HG02852 (cell line): Measurements from ENCODE around the gene THSD4.

Experiments
- ATAC-seq: cut with Tn5 transposase; IDR thresholded peaks from one replicate; pipeline ENCODE4 v1.9.1; 2021; ENCODE audit warnings: mild to moderate bottlenecking, moderate library complexity; ENCODE audit not compliant: unreplicated experiment

THSD4 gene

DNA sequence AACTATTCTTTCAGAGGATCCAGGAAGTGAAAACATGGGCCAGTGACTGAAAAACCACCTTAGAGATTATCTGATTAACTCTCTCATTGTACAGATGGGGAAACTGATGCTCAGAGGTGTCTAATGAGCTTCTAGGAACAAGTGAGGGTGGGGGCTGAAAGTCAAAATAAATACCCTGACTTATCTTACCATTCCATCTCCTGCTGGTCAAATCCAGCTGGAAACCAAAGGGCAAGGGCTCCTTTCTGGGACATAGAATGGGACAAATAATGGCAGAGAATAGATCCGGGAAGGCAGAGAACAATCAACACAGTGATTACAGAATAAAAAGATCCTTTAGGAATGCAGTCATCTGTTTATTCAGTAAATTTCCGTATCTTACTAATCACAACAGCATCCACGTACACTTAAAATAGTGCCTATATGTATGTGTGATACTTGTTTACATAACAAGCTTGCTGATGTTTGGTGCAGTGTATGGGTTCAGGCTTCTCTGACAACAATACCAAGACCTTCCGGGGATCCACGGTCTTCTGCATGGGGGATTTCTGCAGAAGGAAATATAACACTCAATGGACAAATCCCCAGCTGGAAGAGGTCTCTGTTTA lies 173.2 kb downstream of the THSD4 start:
- ATAC-seq = no peak

DNA sequence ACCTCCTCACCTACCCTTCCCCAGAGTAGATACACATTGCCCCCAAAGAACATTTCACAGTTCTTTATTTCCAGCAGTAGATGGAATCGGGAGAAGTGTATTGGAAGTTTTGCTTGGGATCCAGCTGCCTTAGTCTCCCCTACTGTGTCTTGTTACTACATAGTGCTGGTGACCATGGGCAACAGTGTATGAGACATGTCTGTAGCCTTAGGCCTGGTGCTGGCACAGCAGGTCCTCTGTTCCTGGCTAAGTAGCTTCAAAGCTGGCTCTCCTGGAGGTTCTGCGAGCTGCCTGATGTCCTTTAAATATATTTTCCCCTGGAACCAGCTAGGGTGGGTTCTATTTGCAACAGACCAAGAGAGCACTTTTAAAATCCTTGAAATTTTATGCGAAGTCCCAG lies 174.7 kb downstream of the THSD4 start:
- no peak for ATAC-seq

DNA sequence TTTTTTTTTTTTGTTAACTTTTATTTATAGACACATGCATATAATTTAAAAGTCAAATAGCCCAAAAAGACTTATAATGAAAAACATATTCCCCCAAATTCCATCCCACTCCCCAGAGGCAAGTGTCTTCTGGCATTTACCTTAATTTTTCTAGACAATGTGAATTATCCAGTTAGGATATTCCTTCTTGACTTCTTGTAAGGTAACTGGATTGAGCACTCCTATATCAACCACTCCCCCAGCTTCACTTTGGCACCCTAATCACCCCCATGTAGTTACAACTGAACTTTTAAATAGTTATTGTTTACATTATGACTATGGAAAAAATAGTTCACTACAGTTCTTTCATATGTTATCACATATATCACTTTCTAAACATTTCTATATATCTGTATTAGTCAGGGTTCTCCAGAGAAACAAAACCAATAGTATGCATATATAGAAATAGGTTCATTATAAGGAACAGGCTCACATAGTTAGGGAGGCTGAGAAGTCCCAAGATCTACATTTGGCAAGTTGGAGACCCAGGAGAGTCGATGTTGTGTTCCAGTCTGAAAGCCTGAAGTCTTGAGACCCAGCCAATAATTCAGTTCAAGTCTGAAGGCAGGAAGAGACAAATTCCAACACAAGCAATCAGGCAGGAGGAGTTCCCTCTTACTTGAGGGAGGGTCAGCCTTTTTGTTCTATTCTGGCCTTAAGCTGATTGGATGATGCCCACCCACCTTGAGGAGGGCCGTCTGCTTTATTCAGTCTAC lies 175.8 kb downstream of the THSD4 start:
- ATAC-seq = no peak

GRCh38 chr15:71291723-71292122 lies 176.5 kb downstream of the THSD4 start:
- no peak for ATAC-seq

DNA sequence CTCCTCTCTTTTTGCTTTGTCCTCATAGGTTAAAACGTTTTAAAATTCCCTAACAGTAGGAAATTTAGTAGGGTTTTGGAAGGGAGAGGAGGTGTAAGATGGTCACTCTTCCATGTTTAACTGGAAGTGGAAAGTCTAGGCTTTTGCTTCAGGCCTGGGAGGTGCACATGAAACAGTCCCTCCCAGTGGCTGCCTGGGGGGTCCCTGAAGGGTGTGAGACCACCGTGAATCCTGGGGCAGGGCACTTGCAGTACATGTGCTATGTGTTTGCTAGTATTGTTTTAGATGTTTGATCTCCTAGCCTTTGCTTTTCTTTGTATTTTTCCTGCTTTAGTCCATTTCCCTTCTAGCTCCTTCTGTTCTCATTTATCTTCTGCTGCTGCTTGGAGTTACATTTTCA lies 178.5 kb downstream of the THSD4 start:
- ATAC-seq = no peak

GRCh38 chr15:71294251-71294910 lies 179.1 kb downstream of the THSD4 start:
- no peak for ATAC-seq

GRCh38 chr15:71294911-71295602 lies 179.8 kb downstream of the THSD4 start:
- no peak for ATAC-seq

- no peak for ATAC-seq
Observed at GRCh38 chr15:71295603-71296314, 180.5 kb downstream of the THSD4 start.

DNA sequence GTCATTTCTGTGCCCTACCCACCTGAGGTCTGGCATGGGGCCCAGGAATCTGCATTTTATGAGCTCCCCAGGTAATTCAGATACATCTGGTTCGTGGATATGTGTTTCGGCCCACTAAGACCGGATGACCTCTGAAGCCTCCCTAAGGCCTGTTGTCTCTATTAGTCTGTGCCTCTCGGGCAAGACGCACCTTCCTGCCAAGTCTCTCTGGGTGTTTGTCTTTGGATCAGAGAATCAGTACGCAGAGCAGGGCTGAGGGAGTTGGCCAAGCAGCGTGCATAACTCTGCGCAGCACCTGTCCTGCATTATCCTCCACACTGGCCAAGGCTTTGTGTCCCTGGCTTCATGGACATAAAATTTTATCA lies 181.0 kb downstream of the THSD4 start:
- no peak for ATAC-seq

DNA sequence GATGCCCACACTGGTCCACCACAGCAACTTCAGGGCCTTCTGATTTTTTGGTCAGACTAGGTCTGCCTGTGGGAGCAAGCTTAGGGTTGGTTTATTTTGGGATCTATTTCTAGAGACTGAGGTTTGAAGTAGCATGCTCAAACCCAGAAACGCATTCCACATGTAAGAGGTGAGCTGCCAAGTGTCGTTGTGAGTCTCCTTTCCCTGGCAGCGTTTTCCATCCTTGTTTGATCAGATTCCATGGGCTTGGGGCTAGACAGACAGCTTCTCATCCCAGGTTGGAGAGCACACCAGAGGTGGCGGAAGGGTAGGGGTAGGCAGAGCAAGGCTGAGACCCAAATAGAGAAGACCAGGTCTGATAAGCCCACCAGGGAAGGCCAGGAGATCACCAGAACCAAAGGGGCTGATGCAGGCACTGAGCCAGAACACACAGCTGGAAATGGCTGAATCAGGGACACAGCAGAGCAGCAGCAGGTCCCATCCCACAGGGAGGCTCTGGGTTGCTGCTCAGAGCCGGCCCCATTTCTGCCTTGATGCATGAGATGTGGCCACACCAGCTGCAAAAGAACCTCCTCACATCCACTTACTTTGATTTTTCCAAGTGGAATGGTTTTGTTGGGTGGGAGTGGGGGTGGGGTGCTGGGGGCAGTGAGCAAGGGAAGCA lies 186.8 kb downstream of the THSD4 start:
- no peak for ATAC-seq

DNA sequence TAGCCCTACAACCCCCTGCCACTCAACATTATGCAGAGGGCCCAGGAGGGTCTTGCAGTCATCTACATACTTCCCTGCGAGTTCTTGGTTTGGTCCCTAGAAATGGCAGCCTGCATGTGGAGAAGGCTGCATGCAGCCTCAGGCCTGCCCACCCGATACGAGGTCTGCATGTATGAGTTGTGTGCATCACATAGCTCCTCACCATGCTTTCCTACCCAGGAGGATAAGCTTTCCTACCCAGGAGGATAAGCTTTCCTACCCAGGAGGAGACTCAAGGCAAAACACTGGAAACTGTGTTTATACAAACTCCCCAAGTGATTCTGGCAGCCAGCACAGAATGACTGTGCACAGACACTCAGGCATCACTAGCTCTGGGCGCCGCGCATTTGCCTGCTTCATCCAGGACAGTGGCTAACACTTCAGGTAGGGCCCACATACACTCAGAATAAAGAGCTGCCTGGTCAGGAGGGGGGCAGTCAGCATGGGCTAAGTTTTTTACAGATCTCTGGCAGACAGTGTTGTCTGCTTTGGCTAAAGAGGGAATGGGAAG lies 187.7 kb downstream of the THSD4 start:
- no peak for ATAC-seq

- no peak for ATAC-seq
Observed at GRCh38 chr15:71303977-71304376, 188.7 kb downstream of the THSD4 start.

DNA sequence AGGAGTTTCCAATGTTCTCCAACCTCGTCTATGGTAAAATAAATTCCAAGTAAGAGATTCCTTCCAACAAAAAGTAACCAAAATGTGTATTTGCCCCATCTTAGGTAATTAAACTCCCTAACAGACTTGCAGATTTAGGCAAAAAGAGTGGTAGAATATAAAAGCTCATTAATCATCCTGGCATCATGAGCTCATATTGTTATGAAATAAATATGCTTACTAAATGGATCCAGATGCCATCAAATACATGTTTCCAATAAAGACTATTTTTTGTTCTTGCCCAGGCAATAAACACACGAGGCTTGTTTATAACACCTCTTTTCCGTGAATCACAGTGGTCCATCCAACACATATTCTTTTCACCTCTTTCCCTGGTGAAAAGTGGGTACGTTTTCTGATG lies 189.4 kb downstream of the THSD4 start:
- no peak for ATAC-seq

DNA sequence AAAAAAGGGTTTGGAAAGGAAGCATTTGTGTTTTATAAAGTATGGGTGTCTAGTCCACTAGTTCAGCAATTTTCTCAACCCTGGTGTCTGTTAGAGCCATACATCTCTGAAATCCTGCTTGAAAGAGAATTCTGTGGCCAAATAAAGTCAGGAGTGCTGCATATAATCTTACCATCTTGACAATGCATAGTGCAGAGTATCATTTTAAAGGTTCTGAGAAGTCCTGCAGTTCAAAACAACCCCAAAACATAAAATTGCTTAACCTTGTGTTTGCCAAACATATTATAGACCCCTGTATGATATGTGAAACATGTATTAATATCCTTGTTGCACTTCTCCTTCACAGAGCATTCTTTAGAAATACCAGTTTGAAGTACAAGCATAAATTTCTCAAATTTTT lies 191.3 kb downstream of the THSD4 start:
- no peak for ATAC-seq

DNA sequence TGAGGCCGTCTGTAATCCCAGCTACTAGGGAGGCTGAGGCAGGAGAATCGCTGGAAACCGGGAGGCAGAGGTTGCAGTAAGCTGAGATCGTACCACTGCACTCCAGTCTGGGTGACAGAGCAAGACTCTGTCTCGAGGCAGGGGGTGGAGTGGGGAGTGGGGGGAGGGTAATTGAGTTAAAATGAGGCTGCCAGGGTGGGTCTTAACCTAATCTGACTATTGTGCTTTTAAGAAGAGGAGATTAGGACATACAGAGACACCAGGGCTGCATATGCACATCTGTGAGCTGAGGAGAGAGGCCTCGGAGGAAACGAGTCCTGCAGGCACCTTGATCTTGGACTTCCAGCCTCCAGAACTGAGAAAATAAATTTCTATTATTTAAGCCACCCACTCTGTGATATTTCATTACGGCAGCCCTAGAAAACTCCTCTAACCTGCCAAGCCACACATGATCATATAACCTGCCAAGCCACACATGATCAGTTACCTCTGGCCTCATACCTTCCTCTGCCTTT lies 197.0 kb downstream of the THSD4 start:
- no peak for ATAC-seq

- no peak for ATAC-seq
Observed at GRCh38 chr15:71312731-71313460, 197.6 kb downstream of the THSD4 start.

- no peak for ATAC-seq
Observed at GRCh38 chr15:71313806-71314205, 198.5 kb downstream of the THSD4 start.

GRCh38 chr15:71314956-71315537 lies 199.8 kb downstream of the THSD4 start:
- no peak for ATAC-seq

DNA sequence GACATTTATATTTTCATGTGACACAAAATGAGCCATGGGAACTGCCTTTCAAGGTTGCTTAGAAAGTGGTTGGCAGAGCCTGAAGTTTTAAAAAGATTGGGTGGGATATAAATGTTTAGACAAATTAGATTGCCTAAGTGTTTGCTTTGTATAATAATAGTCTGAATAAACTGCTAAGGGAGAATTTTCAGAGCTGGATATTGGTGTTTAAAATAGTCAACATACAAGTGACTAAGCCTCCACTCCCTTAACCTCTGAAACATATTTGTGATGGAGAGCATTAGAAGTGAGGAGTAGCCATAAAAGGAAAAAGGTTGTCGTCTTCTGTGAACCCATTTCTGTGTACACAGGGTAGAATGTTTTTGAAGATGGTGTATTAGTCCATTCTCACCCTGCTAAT lies 201.6 kb downstream of the THSD4 start:
- no peak for ATAC-seq
